GM12878 (cell line): Measurements from ENCODE around the gene WWC2.

Source experiments
- ATF3 ChIP-seq: IDR thresholded peaks from 2 replicates; pipeline ENCODE4 v1.6.1; 2011; ENCODE audit warnings: low read depth, mild to moderate bottlenecking, low read length, moderate library complexity, borderline replicate concordance; ENCODE audit errors: extremely low read depth
- EZH2 ChIP-seq: IDR thresholded peaks from 2 replicates; pipeline ENCODE4 v1.6.1; 2012; ENCODE audit warnings: low read depth, mild to moderate bottlenecking, control low read depth, inconsistent platforms, low read length, borderline replicate concordance; ENCODE audit not compliant: control insufficient read depth
- TF ChIP-seq, protein P1 (sequence below): IDR thresholded peaks from 2 replicates; pipeline ENCODE4 v1.6.1; 2012; ENCODE audit warnings: mild to moderate bottlenecking, low read depth, low read length

- TF ChIP-seq, protein P1, sequence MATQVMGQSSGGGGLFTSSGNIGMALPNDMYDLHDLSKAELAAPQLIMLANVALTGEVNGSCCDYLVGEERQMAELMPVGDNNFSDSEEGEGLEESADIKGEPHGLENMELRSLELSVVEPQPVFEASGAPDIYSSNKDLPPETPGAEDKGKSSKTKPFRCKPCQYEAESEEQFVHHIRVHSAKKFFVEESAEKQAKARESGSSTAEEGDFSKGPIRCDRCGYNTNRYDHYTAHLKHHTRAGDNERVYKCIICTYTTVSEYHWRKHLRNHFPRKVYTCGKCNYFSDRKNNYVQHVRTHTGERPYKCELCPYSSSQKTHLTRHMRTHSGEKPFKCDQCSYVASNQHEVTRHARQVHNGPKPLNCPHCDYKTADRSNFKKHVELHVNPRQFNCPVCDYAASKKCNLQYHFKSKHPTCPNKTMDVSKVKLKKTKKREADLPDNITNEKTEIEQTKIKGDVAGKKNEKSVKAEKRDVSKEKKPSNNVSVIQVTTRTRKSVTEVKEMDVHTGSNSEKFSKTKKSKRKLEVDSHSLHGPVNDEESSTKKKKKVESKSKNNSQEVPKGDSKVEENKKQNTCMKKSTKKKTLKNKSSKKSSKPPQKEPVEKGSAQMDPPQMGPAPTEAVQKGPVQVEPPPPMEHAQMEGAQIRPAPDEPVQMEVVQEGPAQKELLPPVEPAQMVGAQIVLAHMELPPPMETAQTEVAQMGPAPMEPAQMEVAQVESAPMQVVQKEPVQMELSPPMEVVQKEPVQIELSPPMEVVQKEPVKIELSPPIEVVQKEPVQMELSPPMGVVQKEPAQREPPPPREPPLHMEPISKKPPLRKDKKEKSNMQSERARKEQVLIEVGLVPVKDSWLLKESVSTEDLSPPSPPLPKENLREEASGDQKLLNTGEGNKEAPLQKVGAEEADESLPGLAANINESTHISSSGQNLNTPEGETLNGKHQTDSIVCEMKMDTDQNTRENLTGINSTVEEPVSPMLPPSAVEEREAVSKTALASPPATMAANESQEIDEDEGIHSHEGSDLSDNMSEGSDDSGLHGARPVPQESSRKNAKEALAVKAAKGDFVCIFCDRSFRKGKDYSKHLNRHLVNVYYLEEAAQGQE = no peak
- TF ChIP-seq EZH2 (no peak), ATF3 (no peak)
Observed at GRCh38 chr4:183300655-183301054, 201.6 kb downstream of the WWC2 start.
